HepG2 (cell line): ENCODE results near the gene SNAPC4. TPM values are rescaled to one million over a fixed set of nuclear protein-coding genes. Genes with fewer than 3 reads are reported as not detected.

Source experiments
- CBX5 ChIP-seq: sonication (generic); formaldehyde crosslinking; IDR thresholded peaks from 2 replicates; pipeline ENCODE4 v1.4.0; 2020; ENCODE audit warnings: missing genetic modification reagents, borderline replicate concordance
- KLF15 ChIP-seq: sonication (generic); formaldehyde crosslinking; IDR thresholded peaks from 2 replicates; pipeline ENCODE4 v1.8.1; 2023; ENCODE audit warnings: borderline replicate concordance, mild to moderate bottlenecking, inconsistent platforms, missing genetic modification reagents, mixed read lengths
- NCOA1 ChIP-seq: sonication (generic); formaldehyde crosslinking; IDR thresholded peaks from 2 replicates; pipeline ENCODE4 v1.9.0; 2021; ENCODE audit warnings: missing genetic modification reagents
- NFKBIZ ChIP-seq: IDR thresholded peaks from 2 replicates; pipeline ENCODE4 v1.6.1; 2018; ENCODE audit warnings: missing genetic modification reagents, missing compliant biosample characterization
- PAWR ChIP-seq: sonication (generic); formaldehyde crosslinking; IDR thresholded peaks from 2 replicates; pipeline ENCODE4 v1.4.0; 2020; ENCODE audit warnings: missing genetic modification reagents, mild to moderate bottlenecking, borderline replicate concordance
- RARG ChIP-seq: sonication (generic); formaldehyde crosslinking; IDR thresholded peaks from 2 replicates; pipeline ENCODE4 v1.4.0; 2020; ENCODE audit warnings: low read depth, mild to moderate bottlenecking, missing genetic modification reagents
- RXRB ChIP-seq: IDR thresholded peaks from 2 replicates; pipeline ENCODE4 v1.6.1; 2016; ENCODE audit warnings: borderline replicate concordance, missing genetic modification reagents, missing compliant biosample characterization
- SIX1 ChIP-seq: sonication (generic); formaldehyde crosslinking; IDR thresholded peaks from 2 replicates; pipeline ENCODE4 v1.4.0; 2020; ENCODE audit warnings: missing genetic modification reagents, borderline replicate concordance
- SRY ChIP-seq: sonication (generic); formaldehyde crosslinking; IDR thresholded peaks from 2 replicates; pipeline ENCODE4 v1.8.0; 2022; ENCODE audit warnings: mild to moderate bottlenecking, missing genetic modification reagents
- ZBTB10 ChIP-seq: sonication (generic); formaldehyde crosslinking; IDR thresholded peaks from 2 replicates; pipeline ENCODE4 v1.4.0; 2020; ENCODE audit warnings: missing genetic modification reagents, borderline replicate concordance
- ZBTB20 ChIP-seq: sonication (generic); formaldehyde crosslinking; IDR thresholded peaks from 2 replicates; pipeline ENCODE4 v1.8.1; 2023; ENCODE audit warnings: missing genetic modification reagents, low read depth, mild to moderate bottlenecking, borderline replicate concordance
- ZFAT ChIP-seq: sonication (generic); formaldehyde crosslinking; conservative IDR thresholded peaks from 2 replicates; pipeline ENCODE4 v1.8.1; 2023; ENCODE audit warnings: missing genetic modification reagents, inconsistent platforms
- ZFP41 ChIP-seq: sonication (generic); formaldehyde crosslinking; IDR thresholded peaks from 2 replicates; pipeline ENCODE4 v1.4.0; 2020; ENCODE audit warnings: mild to moderate bottlenecking, missing genetic modification reagents, borderline replicate concordance
- ZNF180 ChIP-seq: sonication (generic); formaldehyde crosslinking; IDR thresholded peaks from 2 replicates; pipeline ENCODE4 v1.4.0; 2020; ENCODE audit warnings: low read depth, missing genetic modification reagents, borderline replicate concordance
- ZNF367 ChIP-seq: sonication (generic); formaldehyde crosslinking; IDR thresholded peaks from 2 replicates; pipeline ENCODE4 v1.4.0; 2020; ENCODE audit warnings: missing genetic modification reagents, borderline replicate concordance
- ZNF460 ChIP-seq: sonication (generic); formaldehyde crosslinking; IDR thresholded peaks from 2 replicates; pipeline ENCODE4 v1.5.1; 2020; ENCODE audit warnings: missing genetic modification reagents, mild to moderate bottlenecking, borderline replicate concordance
- ZNF547 ChIP-seq: sonication (generic); formaldehyde crosslinking; IDR thresholded peaks from 2 replicates; pipeline ENCODE4 v1.5.1; 2020; ENCODE audit warnings: mild to moderate bottlenecking, missing genetic modification reagents
- ZNF616 ChIP-seq: sonication (generic); formaldehyde crosslinking; IDR thresholded peaks from 2 replicates; pipeline ENCODE4 v1.5.0; 2020; ENCODE audit warnings: low read depth, mild to moderate bottlenecking, missing genetic modification reagents
- ZNF704 ChIP-seq: sonication (generic); formaldehyde crosslinking; IDR thresholded peaks from 2 replicates; pipeline ENCODE4 v1.8.1; 2023; ENCODE audit warnings: mild to moderate bottlenecking, inconsistent platforms, moderate library complexity, missing genetic modification reagents, borderline replicate concordance
- ZNF747 ChIP-seq: sonication (generic); formaldehyde crosslinking; IDR thresholded peaks from 2 replicates; pipeline ENCODE4 v1.8.1; 2023; ENCODE audit warnings: missing genetic modification reagents, mild to moderate bottlenecking, borderline replicate concordance
- ZNF784 ChIP-seq: sonication (generic); formaldehyde crosslinking; IDR thresholded peaks from 2 replicates; pipeline ENCODE4 v1.5.1; 2020; ENCODE audit warnings: missing genetic modification reagents, mild to moderate bottlenecking, borderline replicate concordance
- ZSCAN20 ChIP-seq: sonication (generic); formaldehyde crosslinking; IDR thresholded peaks from 2 replicates; pipeline ENCODE4 v1.4.0; 2020; ENCODE audit warnings: missing genetic modification reagents, mild to moderate bottlenecking, borderline replicate concordance
- ZUFSP ChIP-seq: sonication (generic); formaldehyde crosslinking; IDR thresholded peaks from 2 replicates; pipeline ENCODE4 v1.9.0; 2021; ENCODE audit warnings: missing genetic modification reagents, mild to moderate bottlenecking, borderline replicate concordance
- polyA plus RNA-seq, 8 experiments: library from polyadenylated mRNA; depleted of rRNA in 3 of 8; stranded (reverse) in 7 of 8; unstranded in 1 of 8; fragments of >200 nt; fragmentation: Illumina TruSeq in 4 of 8; extraction: Trizol in 4 of 8; gene quantifications; 2 replicates each; pipeline versions ENCODE4 v1.2.1 to v1.2.3, GENCODE V29; 2011 to 2016; ENCODE audit warnings: low read depth in 4 of 8, missing spikeins in 1 of 8, mixed read lengths in 1 of 8; ENCODE audit not compliant: insufficient read depth in 1 of 8
- total RNA-seq, 5 experiments: library from RNA; depleted of rRNA; stranded (reverse); fragments of >200 nt; fragmentation: Illumina TruSeq; extraction: Trizol; gene quantifications; 2 replicates each; pipeline ENCODE4 v1.2.3, GENCODE V29; 2016; ENCODE audit warnings: low read depth in 1 of 5

The SNAPC4 gene
- total and polyA plus RNA-seq, 2 of the 13 experiments (the other 11 are each of a cell fraction or from before 2014, with no cell fraction given), result 2.0 to 6.0 TPM

GRCh38 chr9:136410500-136411287 is 10.7 kb upstream of the SNAPC4 start, which contains the start of the genes ENTR1 and PMPCA (continued):
- TF ChIP-seq ZNF547 (CRISPR knock-in tag) (no peak), ZFP41 (CRISPR knock-in tag) (no peak), ZNF704 (CRISPR knock-in tag) (no peak), ZNF784 (CRISPR knock-in tag) (peak; percentile 88), PAWR (no peak), ZBTB20 (CRISPR knock-in tag) (no peak), ZNF367 (CRISPR knock-in tag) (0 out of 2 replicates have a peak, but pooled peaks have one; percentile 55), ZBTB10 (CRISPR knock-in tag) (no peak), RARG (no peak), ZSCAN20 (CRISPR knock-in tag) (peak; percentile 67; the same call in 1 of the 2 replicates), SIX1 (CRISPR knock-in tag) (no peak), NFKBIZ (CRISPR knock-in tag) (peak; percentile 57; the same call in 1 of the 2 replicates), ZFAT (CRISPR knock-in tag) (no peak), SRY (no peak; the same call in 1 of the 2 replicates), ZNF460 (CRISPR knock-in tag) (no peak), NCOA1 (CRISPR knock-in tag) (no peak), ZNF747 (no peak), RXRB (peak; percentile 71), ZNF616 (CRISPR knock-in tag) (peak; percentile 33; the same call in 1 of the 2 replicates), ZNF180 (CRISPR knock-in tag) (no peak), ZUFSP (CRISPR knock-in tag) (no peak), CBX5 (peak; percentile 57; the same call in 1 of the 2 replicates), KLF15 (no peak)
